HCT116 (cell line): ENCODE results near the gene SLC25A6. TPM values are rescaled to one million over a fixed set of nuclear protein-coding genes. Genes with fewer than 3 reads are reported as not detected.

Experiments
- ATAC-seq: fragments of 200-7000 bp; cut with Tn5 transposase; 2 replicates; pipeline ENCODE4 v1.9.1; 2020; ENCODE audit warnings: mild to moderate bottlenecking, moderate library complexity
- BruUV-seq: library from RNA; stranded (reverse); fragments of 400-500 nt; replicated peaks from 2 replicates; lab custom pipeline; 2021; lab: Mats Ljungman, UMichigan
- CTCF ChIA-PET: fragments of 300-600 bp; sonication (Branson Sonifier 250); formaldehyde crosslinking; loops from one replicate; lab custom pipeline; 2021; ENCODE audit warnings: antibody characterized with exemption; lab: Charles Lee
- POLR2A ChIA-PET: fragments of 300-600, 350-600 bp; sonication (Branson Sonifier 250); formaldehyde crosslinking; loops from one replicate; lab custom pipeline; 2021; ENCODE audit warnings: antibody characterized with exemption; lab: Charles Lee
- RAD21 ChIA-PET, 2 experiments: fragments of 300-600 bp; sonication (Branson Sonifier 250); formaldehyde crosslinking; loops; one replicate each; lab custom pipeline; 2023; ENCODE audit warnings: low total read pairs in 2 of 2; ENCODE audit not compliant: uncharacterized antibody in 2 of 2, unreplicated experiment in 2 of 2, low non-redundant PET in 1 of 2; lab: Charles Lee
- DNase-seq: peaks from one replicate; pipeline ENCODE4 v3.0.0-alpha.2; 2010; ENCODE audit warnings: low read depth, low spot score
- H2AFZ ChIP-seq: fragments of 200-600 bp; shearing (Covaris generic), sonication (generic); 2 replicates; pipeline ENCODE4 v1.6.1; 2017; ENCODE audit warnings: low read depth, mixed run types, mixed read lengths, antibody characterized with exemption, low read length; ENCODE audit not compliant: poor library complexity, severe bottlenecking
- H3K27ac ChIP-seq: 2 replicates; pipeline ENCODE4 v1.5.1; 2012; ENCODE audit warnings: low read depth, low read length
- H3K27me3 ChIP-seq: fragments of 200-600 bp; sonication (generic); 2 replicates; pipeline ENCODE4 v1.6.1; 2016; ENCODE audit warnings: mixed run types, low read length, mixed read lengths; ENCODE audit not compliant: insufficient read depth
- H3K36me3 ChIP-seq, 2 experiments: fragments of 200-500 bp in 1 of 2; fragments of 200-600 bp in 1 of 2; sonication (Bioruptor generic) in 1 of 2; sonication (generic) in 1 of 2; 2 replicates each; pipeline versions ENCODE4 v1.5.1 to v1.6.1; 2014 to 2016; ENCODE audit warnings: low read length in 2 of 2, inconsistent platforms in 1 of 2, mixed read lengths in 1 of 2, mixed run types in 1 of 2; ENCODE audit not compliant: insufficient read depth in 2 of 2, control insufficient read depth in 1 of 2
- H3K4me1 ChIP-seq, 2 experiments: fragments of 200-600 bp in 1 of 2; sonication (generic) in 1 of 2; 2 replicates each; pipeline versions ENCODE4 v1.5.1 to v1.6.1; 2012 to 2017; ENCODE audit warnings: low read length in 2 of 2, inconsistent platforms in 1 of 2, mild to moderate bottlenecking in 1 of 2, mixed read lengths in 1 of 2, mixed run types in 1 of 2, moderate library complexity in 1 of 2; ENCODE audit not compliant: insufficient read depth in 2 of 2, control insufficient read depth in 1 of 2
- H3K4me2 ChIP-seq: fragments of 200-600 bp; sonication (generic); 2 replicates; pipeline ENCODE4 v1.6.1; 2017; ENCODE audit warnings: mixed run types, low read length, mixed read lengths
- H3K4me3 ChIP-seq, 2 experiments: fragments of 200-600 bp in 1 of 2; sonication (generic) in 1 of 2; replicated peaks in 1 of 2; 2 replicates each; pipeline ENCODE4 v1.5.1; 2011 to 2016; ENCODE audit warnings: low read length in 2 of 2, control low read depth in 1 of 2, low read depth in 1 of 2, mild to moderate bottlenecking in 1 of 2, mixed read lengths in 1 of 2, mixed run types in 1 of 2
- H3K79me2 ChIP-seq: fragments of 200-600 bp; sonication (generic); 2 replicates; pipeline ENCODE4 v1.6.1; 2017; ENCODE audit warnings: mild to moderate bottlenecking, mixed run types, low read length, moderate library complexity, mixed read lengths; ENCODE audit not compliant: insufficient read depth
- H3K9ac ChIP-seq: fragments of 200-600 bp; sonication (generic); 2 replicates; pipeline ENCODE4 v1.6.1; 2016; ENCODE audit warnings: low read length, mixed read lengths
- H3K9me2 ChIP-seq: fragments of 200-600 bp; sonication (generic), shearing (Covaris generic); 2 replicates; pipeline ENCODE4 v1.6.1; 2017; ENCODE audit warnings: mixed run types, mild to moderate bottlenecking, moderate library complexity; ENCODE audit not compliant: insufficient read depth
- H3K9me3 ChIP-seq, 2 experiments: fragments of 200-500 bp in 1 of 2; fragments of 200-600 bp in 1 of 2; sonication (Bioruptor generic) in 1 of 2; sonication (generic) in 1 of 2; 2 replicates each; pipeline ENCODE4 v1.6.1; 2014 to 2017; ENCODE audit warnings: low read length in 2 of 2, mixed read lengths in 2 of 2, inconsistent platforms in 1 of 2, low read depth in 1 of 2, mild to moderate bottlenecking in 1 of 2, mixed run types in 1 of 2, moderate library complexity in 1 of 2; ENCODE audit not compliant: control insufficient read depth in 1 of 2, insufficient read depth in 1 of 2
- H4K20me1 ChIP-seq: fragments of 200-600 bp; sonication (generic), shearing (Covaris generic); 2 replicates; pipeline ENCODE4 v1.6.1; 2017; ENCODE audit warnings: mixed run types, mild to moderate bottlenecking, moderate library complexity; ENCODE audit not compliant: insufficient read depth
- CEBPB ChIP-seq: IDR thresholded peaks from 2 replicates; pipeline ENCODE4 v1.6.1; 2012; ENCODE audit warnings: low read depth
- EGR1 ChIP-seq: IDR thresholded peaks from 2 replicates; pipeline ENCODE4 v1.6.1; 2012; ENCODE audit warnings: low read depth
- EZH2 ChIP-seq: fragments of 200-600 bp; sonication (generic); IDR thresholded peaks from 2 replicates; pipeline ENCODE4 v1.6.1; 2017; ENCODE audit warnings: antibody characterized with exemption, mixed run types
- JUND ChIP-seq: IDR thresholded peaks from 2 replicates; pipeline ENCODE4 v1.6.1; 2012
- POLR2A ChIP-seq: IDR thresholded peaks from 2 replicates; pipeline ENCODE4 v1.7.0; 2011; ENCODE audit warnings: borderline replicate concordance; ENCODE audit not compliant: insufficient read depth, insufficient read length; ENCODE audit errors: extremely low read depth
- RAD21 ChIP-seq: IDR thresholded peaks from 2 replicates; pipeline ENCODE4 v1.6.1; 2012; ENCODE audit warnings: low read depth, mild to moderate bottlenecking
- REST ChIP-seq: IDR thresholded peaks from 2 replicates; pipeline ENCODE4 v1.6.1; 2012; ENCODE audit warnings: low read depth
- SIN3A ChIP-seq: IDR thresholded peaks from 2 replicates; pipeline ENCODE4 v1.6.1; 2012; ENCODE audit warnings: low read depth
- SRF ChIP-seq: IDR thresholded peaks from 2 replicates; pipeline ENCODE4 v1.6.1; 2012; ENCODE audit warnings: low read depth
- TCF7L2 ChIP-seq: IDR thresholded peaks from 2 replicates; pipeline ENCODE4 v1.7.0; 2011; ENCODE audit warnings: borderline replicate concordance, inconsistent platforms; ENCODE audit not compliant: insufficient read depth, insufficient read length; ENCODE audit errors: extremely low read depth
- ZFX ChIP-seq: fragments of 450-650 bp; IDR thresholded peaks from 2 replicates; pipeline ENCODE4 v1.6.1; 2017
- intact Hi-C: fragments of 100-400 bp; cut with micrococcal nuclease; formaldehyde crosslinking; loops from 2 replicates; pipeline ENCODE4 v1.10.0; 2022
- total RNA-seq: library from RNA; stranded (reverse); gene quantifications from one replicate; pipeline ENCODE4 v1.2.1, GENCODE V29; 2021; ENCODE audit not compliant: unreplicated experiment

The SLC25A6 gene
- total RNA-seq, 1 experiment from 2014 or later: 398 TPM

- Histone ChIP-seq H3K9me3 (peaks cover 0 to 5% of the 10 kb centered on the region in 2 experiments; a peak in 1 of 4 replicates), H3K79me2 (no peaks in the 10 kb centered on the region), H3K9me2 (no peaks in the 10 kb centered on the region), H3K9ac (no peak overlapping the region), H3K36me3 (peaks cover 0 to 30% of the 10 kb centered on the region in 2 experiments; a peak in 2 of 4 replicates), H4K20me1 (no peaks in the 10 kb centered on the region), H3K27ac (no peak overlapping the region), H2AFZ (no peak overlapping the region), H3K27me3 (no peaks in the 10 kb centered on the region), H3K4me3 (no peak overlapping the region), H3K4me1 (no peaks in the 10 kb centered on the region), H3K4me2 (no peak overlapping the region)
- ChIA-PET RAD21 (no interaction called here), POLR2A (no interaction called here), CTCF (no interaction called here)
- DNase-seq: no peak
- no peak for ATAC-seq
- no TSS peak for BruUV-seq
- intact Hi-C loops: no loop called here
- TF ChIP-seq EGR1: no peak
- TF ChIP-seq POLR2A: no peak
- TF ChIP-seq TCF7L2: no peak
- TF ChIP-seq SRF: no peak
- no peak for TF ChIP-seq ZFX
- TF ChIP-seq SIN3A: no peak
- no peak for TF ChIP-seq RAD21
- TF ChIP-seq EZH2: no peak
- TF ChIP-seq JUND: no peak
- TF ChIP-seq CEBPB: no peak
These were observed 28.5 kb upstream of the SLC25A6 start for GRCh38 chrX:1420371-1420770.

DNA sequence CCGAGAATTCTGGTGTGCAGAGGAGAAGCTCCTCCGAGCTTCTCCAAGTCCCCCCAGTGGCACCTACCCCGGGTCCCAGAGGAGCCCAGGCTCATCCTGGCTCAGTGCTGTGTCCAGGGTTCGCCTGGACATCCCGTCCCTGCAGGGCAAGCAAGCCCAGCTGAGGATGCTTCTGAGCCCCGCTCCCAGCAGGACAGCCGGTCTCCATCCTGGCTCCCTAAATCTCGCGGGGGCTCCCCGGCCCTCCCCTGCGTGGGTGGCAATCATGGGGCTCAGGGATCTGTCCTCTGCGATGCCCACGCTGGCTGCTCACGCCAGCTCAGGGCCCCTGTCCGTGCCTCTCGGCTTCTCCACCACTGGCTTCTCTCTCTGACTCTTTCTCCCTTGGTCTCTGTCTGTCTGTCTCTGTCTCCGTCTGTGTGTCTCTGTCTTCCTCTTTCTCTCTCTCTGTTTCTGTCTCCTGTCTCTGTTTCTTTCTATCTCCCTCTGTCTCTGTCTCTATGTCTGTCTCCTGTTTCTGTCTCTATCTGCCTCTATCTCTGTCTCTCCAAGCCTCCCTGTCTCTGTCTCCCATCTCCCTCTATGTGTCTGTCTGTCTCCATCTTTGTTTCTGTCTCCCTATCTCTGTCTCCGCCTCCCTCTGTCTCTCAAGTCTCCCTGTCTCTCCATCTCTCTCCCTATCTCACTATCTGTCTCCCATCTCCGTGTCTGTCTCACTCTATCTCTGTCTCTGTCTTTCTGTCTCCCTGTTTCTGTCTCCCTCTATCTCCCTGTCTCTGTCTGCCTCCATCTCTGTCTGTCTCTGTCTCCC is 27.8 kb upstream of the SLC25A6 start:
- Histone ChIP-seq H3K4me2 (no peak overlapping the region), H3K9me3 (peaks cover 0 to 5% of the 10 kb centered on the region in 2 experiments; a peak in 1 of 4 replicates), H4K20me1 (no peaks in the 10 kb centered on the region), H3K27me3 (no peaks in the 10 kb centered on the region), H3K36me3 (peaks cover 0 to 23% of the 10 kb centered on the region in 2 experiments; a peak in 2 of 4 replicates), H3K4me1 (no peaks in the 10 kb centered on the region), H3K9ac (no peak overlapping the region), H2AFZ (no peak overlapping the region), H3K4me3 (no peak overlapping the region), H3K9me2 (no peaks in the 10 kb centered on the region), H3K79me2 (no peaks in the 10 kb centered on the region), H3K27ac (no peak overlapping the region)
- DNase-seq (no peak), ATAC-seq (peak; percentile 12; the same call in 1 of the 2 replicates)
- CTCF ChIA-PET: no interaction called here
- POLR2A ChIA-PET: no interaction called here
- RAD21 ChIA-PET: no interaction called here
- BruUV-seq: TSS peak; percentile 47
- intact Hi-C loops: no loop called here
- TF ChIP-seq EGR1: no peak
- no peak for TF ChIP-seq SRF
- TF ChIP-seq REST: no peak
- TF ChIP-seq EZH2: no peak
- no peak for TF ChIP-seq POLR2A
